Measurements from ENCODE around the gene OR2A14.
"Not testable (repeated sequence)": the region's sequence is repeated elsewhere in the genome, so short reads cannot be mapped to it uniquely, and the experiment has no call there.

The OR2A14 gene

GRCh38 chr7:144148224-144148827, 25.4 kb downstream of the OR2A14 start:
- Histone ChIP-seq H3K4me1 (ENCODE audit: control insufficient read depth in 1 of 2, insufficient read depth in 1 of 2, low read depth in 1 of 2, low read length in 1 of 2) (no peaks in the 10 kb centered on the region), H3K27ac (no peak overlapping the region), H3K9me3 (peaks cover 10% of the 10 kb centered on the region), H3K4me3 (ENCODE audit: low read depth in 1 of 2, low read length in 1 of 2) (no peak overlapping the region), H3K36me3 (no peaks in the 10 kb centered on the region), H3K27me3 (no peaks in the 10 kb centered on the region)
- no peak for TF ChIP-seq CTCF (IDR thresholded peaks at IDR 0.05)

GRCh38 chr7:144158861-144159260, 35.9 kb downstream of the OR2A14 start:
- no peaks in the 10 kb centered on the region for H3K36me3 ChIP-seq
- no peak overlapping the region for H3K4me3 ChIP-seq (ENCODE audit: low read depth in 1 of 2, low read length in 1 of 2)
- no peaks in the 10 kb centered on the region for H3K9me3 ChIP-seq
- no peaks in the 10 kb centered on the region for H3K27me3 ChIP-seq
- no peaks in the 10 kb centered on the region for H3K4me1 ChIP-seq (ENCODE audit: control insufficient read depth in 1 of 2, insufficient read depth in 1 of 2, low read depth in 1 of 2, low read length in 1 of 2)
- no peak overlapping the region for H3K27ac ChIP-seq
- TF ChIP-seq CTCF (IDR thresholded peaks at IDR 0.05) = no peak

GRCh38 chr7:144164784-144165183, 41.8 kb downstream of the OR2A14 start:
- Histone ChIP-seq H3K27ac (no peak overlapping the region), H3K4me1 (ENCODE audit: control insufficient read depth in 1 of 2, insufficient read depth in 1 of 2, low read depth in 1 of 2, low read length in 1 of 2) (no peaks in the 10 kb centered on the region), H3K36me3 (no peaks in the 10 kb centered on the region), H3K9me3 (no peaks in the 10 kb centered on the region), H3K27me3 (no peaks in the 10 kb centered on the region), H3K4me3 (ENCODE audit: low read depth in 1 of 2, low read length in 1 of 2) (no peak overlapping the region)
- no peak for TF ChIP-seq CTCF (IDR thresholded peaks at IDR 0.05)

GRCh38 chr7:144171594-144172350, 48.8 kb downstream of the OR2A14 start:
- not testable (repeated sequence) for H3K27ac ChIP-seq; H3K4me3 ChIP-seq (ENCODE audit: low read depth in 1 of 2, low read length in 1 of 2)

GRCh38 chr7:144174613-144175012, 51.6 kb downstream of the OR2A14 start:
- H3K4me1 ChIP-seq (ENCODE audit: control insufficient read depth in 1 of 2, insufficient read depth in 1 of 2, low read depth in 1 of 2, low read length in 1 of 2) = peaks cover 0 to 8% of the 10 kb centered on the region in 2 experiments
- no peak for TF ChIP-seq CTCF (IDR thresholded peaks at IDR 0.05)
- no peaks in the 10 kb centered on the region for H3K9me3 ChIP-seq
- no peaks in the 10 kb centered on the region for H3K36me3 ChIP-seq
- H3K27me3 ChIP-seq = no peaks in the 10 kb centered on the region
- no peak overlapping the region for H3K4me3 ChIP-seq (ENCODE audit: low read depth in 1 of 2, low read length in 1 of 2)
- no peak overlapping the region for H3K27ac ChIP-seq

More at GRCh38 chr7:144171594-144172350, 48.8 kb downstream of the OR2A14 start:
- not testable (repeated sequence) for H3K27me3 ChIP-seq; H3K4me1 ChIP-seq (ENCODE audit: control insufficient read depth in 1 of 2, insufficient read depth in 1 of 2, low read depth in 1 of 2, low read length in 1 of 2); H3K9me3 ChIP-seq; H3K36me3 ChIP-seq

- H3K27me3 ChIP-seq; H3K36me3 ChIP-seq; H3K9me3 ChIP-seq; H3K4me3 ChIP-seq (ENCODE audit: low read depth in 1 of 2, low read length in 1 of 2); H3K4me1 ChIP-seq (ENCODE audit: control insufficient read depth in 1 of 2, insufficient read depth in 1 of 2, low read depth in 1 of 2, low read length in 1 of 2); H3K27ac ChIP-seq: not testable (repeated sequence)
These were observed 55.6 kb downstream of the OR2A14 start for GRCh38 chr7:144178380-144179164.

- H3K4me3 ChIP-seq (ENCODE audit: low read depth in 1 of 2, low read length in 1 of 2); H3K9me3 ChIP-seq; H3K27ac ChIP-seq; H3K27me3 ChIP-seq; H3K4me1 ChIP-seq (ENCODE audit: control insufficient read depth in 1 of 2, insufficient read depth in 1 of 2, low read depth in 1 of 2, low read length in 1 of 2); H3K36me3 ChIP-seq: not testable (repeated sequence)
These were observed 56.1 kb downstream of the OR2A14 start for GRCh38 chr7:144179165-144179479.

Measured in neutrophil (primary cell).